ENCODE measurements around the gene HDAC4.

HDAC4 gene

GRCh38 chr2:239033801-239034560, 366.8 kb downstream of the HDAC4 start:
- Mint-ChIP-seq H3K36me3 (no peaks in the 10 kb centered on the region), H3K9me3 (no peaks in the 10 kb centered on the region), H3K27ac (no peak overlapping the region), H3K4me1 (no peaks in the 10 kb centered on the region), H3K27me3 (peaks cover 23 to 29% of the 10 kb centered on the region in 2 donors), H3K4me3 (no peak overlapping the region)
- ATAC-seq (replicated peaks) (no peak), DNase-seq (no peak)

- Mint-ChIP-seq H3K4me1 (no peaks in the 10 kb centered on the region), H3K9me3 (no peaks in the 10 kb centered on the region), H3K4me3 (no peak overlapping the region), H3K27ac (no peak overlapping the region), H3K36me3 (no peaks in the 10 kb centered on the region), H3K27me3 (peaks cover 19 to 41% of the 10 kb centered on the region in 2 donors)
- DNase-seq = no peak
- no peak for ATAC-seq (replicated peaks)
Observed at GRCh38 chr2:239029958-239030357, 370.9 kb downstream of the HDAC4 start.

- DNase-seq (no peak), ATAC-seq (replicated peaks) (no peak)
- Mint-ChIP-seq H3K27ac (no peak overlapping the region), H3K36me3 (no peaks in the 10 kb centered on the region), H3K9me3 (no peaks in the 10 kb centered on the region), H3K27me3 (peaks cover 21 to 43% of the 10 kb centered on the region in 2 donors), H3K4me3 (no peak overlapping the region), H3K4me1 (no peaks in the 10 kb centered on the region)
Observed at GRCh38 chr2:239028253-239028619, 372.6 kb downstream of the HDAC4 start.

- Mint-ChIP-seq H3K4me3 (no peak overlapping the region), H3K36me3 (no peaks in the 10 kb centered on the region), H3K9me3 (no peaks in the 10 kb centered on the region), H3K4me1 (no peaks in the 10 kb centered on the region), H3K27ac (no peak overlapping the region), H3K27me3 (peaks cover 22 to 47% of the 10 kb centered on the region in 2 donors)
- no peak for DNase-seq
- ATAC-seq (replicated peaks) = no peak
Observed at GRCh38 chr2:239027391-239028252, 373.2 kb downstream of the HDAC4 start.

GRCh38 chr2:239026711-239027361, 374.0 kb downstream of the HDAC4 start:
- ATAC-seq (replicated peaks) (no peak), DNase-seq (no peak)
- no peaks in the 10 kb centered on the region for H3K36me3 Mint-ChIP-seq
- no peaks in the 10 kb centered on the region for H3K4me1 Mint-ChIP-seq
- peaks cover 23 to 46% of the 10 kb centered on the region in 2 donors for H3K27me3 Mint-ChIP-seq
- H3K4me3 Mint-ChIP-seq = no peak overlapping the region
- no peak overlapping the region for H3K27ac Mint-ChIP-seq
- no peaks in the 10 kb centered on the region for H3K9me3 Mint-ChIP-seq

- H3K27ac Mint-ChIP-seq = no peak overlapping the region
Observed at GRCh38 chr2:239025951-239026461, 374.8 kb downstream of the HDAC4 start.

GRCh38 chr2:239025096-239025801, 375.6 kb downstream of the HDAC4 start:
- no peaks in the 10 kb centered on the region for H3K9me3 Mint-ChIP-seq
- DNase-seq = no peak

More at GRCh38 chr2:239025951-239026461, 374.8 kb downstream of the HDAC4 start:
- no peak for DNase-seq
- Mint-ChIP-seq H3K36me3 (no peaks in the 10 kb centered on the region), H3K4me1 (no peaks in the 10 kb centered on the region), H3K27me3 (peaks cover 22 to 41% of the 10 kb centered on the region in 2 donors), H3K9me3 (no peaks in the 10 kb centered on the region), H3K4me3 (no peak overlapping the region)
- no peak for ATAC-seq (replicated peaks)

GRCh38 chr2:239024226-239024625, 376.6 kb downstream of the HDAC4 start:
- Mint-ChIP-seq H3K27ac (no peak overlapping the region), H3K36me3 (no peaks in the 10 kb centered on the region), H3K27me3 (peaks cover 18 to 36% of the 10 kb centered on the region in 2 donors), H3K4me1 (no peaks in the 10 kb centered on the region), H3K4me3 (no peak overlapping the region), H3K9me3 (no peaks in the 10 kb centered on the region)
- ATAC-seq (replicated peaks) (no peak), DNase-seq (no peak)

More at GRCh38 chr2:239025096-239025801, 375.6 kb downstream of the HDAC4 start:
- H3K4me1 Mint-ChIP-seq = no peaks in the 10 kb centered on the region
- H3K27me3 Mint-ChIP-seq = peaks cover 18 to 36% of the 10 kb centered on the region in 2 donors
- no peak overlapping the region for H3K27ac Mint-ChIP-seq
- H3K36me3 Mint-ChIP-seq = no peaks in the 10 kb centered on the region
- no peak overlapping the region for H3K4me3 Mint-ChIP-seq
- no peak for ATAC-seq (replicated peaks)

- Mint-ChIP-seq H3K4me3 (no peak overlapping the region), H3K27ac (no peak overlapping the region), H3K4me1 (no peaks in the 10 kb centered on the region), H3K27me3 (peaks cover 18 to 26% of the 10 kb centered on the region in 2 donors), H3K36me3 (no peaks in the 10 kb centered on the region), H3K9me3 (no peaks in the 10 kb centered on the region)
- ATAC-seq (replicated peaks) (no peak), DNase-seq (no peak)
Observed at GRCh38 chr2:239022437-239023260, 378.2 kb downstream of the HDAC4 start.

GRCh38 chr2:239021651-239022436, 379.0 kb downstream of the HDAC4 start:
- no peaks in the 10 kb centered on the region for H3K36me3 Mint-ChIP-seq
- no peak overlapping the region for H3K27ac Mint-ChIP-seq
- no peak overlapping the region for H3K4me3 Mint-ChIP-seq
- no peaks in the 10 kb centered on the region for H3K4me1 Mint-ChIP-seq
- peaks cover 18% of the 10 kb centered on the region in 2 donors for H3K27me3 Mint-ChIP-seq
- ATAC-seq (replicated peaks) (no peak), DNase-seq (no peak)
- H3K9me3 Mint-ChIP-seq = no peaks in the 10 kb centered on the region

GRCh38 chr2:239021224-239021623, 379.6 kb downstream of the HDAC4 start:
- H3K9me3 Mint-ChIP-seq = no peaks in the 10 kb centered on the region
- ATAC-seq (replicated peaks) (no peak), DNase-seq (no peak)
- H3K27me3 Mint-ChIP-seq = peaks cover 15 to 18% of the 10 kb centered on the region in 2 donors
- no peaks in the 10 kb centered on the region for H3K4me1 Mint-ChIP-seq
- H3K4me3 Mint-ChIP-seq = no peak overlapping the region
- H3K36me3 Mint-ChIP-seq = no peaks in the 10 kb centered on the region
- H3K27ac Mint-ChIP-seq = no peak overlapping the region

GRCh38 chr2:239020541-239021041, 380.2 kb downstream of the HDAC4 start:
- H3K27me3 Mint-ChIP-seq = peaks cover 15 to 22% of the 10 kb centered on the region in 2 donors
- no peaks in the 10 kb centered on the region for H3K9me3 Mint-ChIP-seq
- H3K27ac Mint-ChIP-seq = no peak overlapping the region
- DNase-seq (no peak), ATAC-seq (replicated peaks) (no peak)
- no peak overlapping the region for H3K4me3 Mint-ChIP-seq
- no peaks in the 10 kb centered on the region for H3K36me3 Mint-ChIP-seq
- no peaks in the 10 kb centered on the region for H3K4me1 Mint-ChIP-seq

Data from stimulated activated naive B cell treated with anti-CD40 and anti-IgM and Interleukin-4, amounts not matched to agents 10 μg/mL and 1 μg/mL and 100 μg/mL, for 72 hours (primary cell).